ENCODE data around the gene MRPS16. TPM values are rescaled to one million over a fixed set of nuclear protein-coding genes. Genes with fewer than 3 reads are reported as not detected.

Gene MRPS16
- total RNA-seq, 1 experiment from 2014 or later: 79.0 TPM

GRCh38 chr10:73226663-73227062 is 25.8 kb downstream of the MRPS16 start:
- Histone ChIP-seq H3K4me3 (no peak overlapping the region), H3K27me3 (replicated peaks) (no peaks in the 10 kb centered on the region), H3K36me3 (peaks cover 5% of the 10 kb centered on the region), H3K27ac (no peak overlapping the region), H3K4me1 (replicated peaks) (no peaks in the 10 kb centered on the region), H3K9me3 (replicated peaks) (no peaks in the 10 kb centered on the region)
- DNase-seq (ENCODE audit: low read depth in 1 of 2, low spot score in 2 of 2): no peak

- no peak for DNase-seq (ENCODE audit: low read depth in 1 of 2, low spot score in 2 of 2)
- Histone ChIP-seq H3K9me3 (replicated peaks) (no peaks in the 10 kb centered on the region), H3K27ac (no peak overlapping the region)
Measured at GRCh38 chr10:73225518-73225917, 26.9 kb downstream of the MRPS16 start.

GRCh38 chr10:73220989-73221388 is 31.5 kb downstream of the MRPS16 start:
- no peaks in the 10 kb centered on the region for H3K9me3 ChIP-seq (replicated peaks)
- no peaks in the 10 kb centered on the region for H3K4me1 ChIP-seq (replicated peaks)
- no peak for DNase-seq (ENCODE audit: low read depth in 1 of 2, low spot score in 2 of 2)
- H3K4me3 ChIP-seq: no peak overlapping the region
- no peaks in the 10 kb centered on the region for H3K27me3 ChIP-seq (replicated peaks)
- peaks cover 16% of the 10 kb centered on the region for H3K36me3 ChIP-seq
- no peak overlapping the region for H3K27ac ChIP-seq

More at GRCh38 chr10:73225518-73225917, 26.9 kb downstream of the MRPS16 start:
- Histone ChIP-seq H3K27me3 (replicated peaks) (no peaks in the 10 kb centered on the region), H3K4me3 (no peak overlapping the region), H3K4me1 (replicated peaks) (no peaks in the 10 kb centered on the region), H3K36me3 (peaks cover 5% of the 10 kb centered on the region)

GRCh38 chr10:73219384-73219783 is 33.1 kb downstream of the MRPS16 start:
- no peaks in the 10 kb centered on the region for H3K4me1 ChIP-seq (replicated peaks)
- peaks cover 13% of the 10 kb centered on the region for H3K36me3 ChIP-seq
- H3K4me3 ChIP-seq: no peak overlapping the region
- no peaks in the 10 kb centered on the region for H3K9me3 ChIP-seq (replicated peaks)
- no peak for DNase-seq (ENCODE audit: low read depth in 1 of 2, low spot score in 2 of 2)
- no peak overlapping the region for H3K27ac ChIP-seq
- H3K27me3 ChIP-seq (replicated peaks): no peaks in the 10 kb centered on the region

GRCh38 chr10:73218431-73219191 is 33.8 kb downstream of the MRPS16 start:
- Histone ChIP-seq H3K36me3 (peaks cover 13% of the 10 kb centered on the region), H3K4me1 (replicated peaks) (no peaks in the 10 kb centered on the region), H3K9me3 (replicated peaks) (no peaks in the 10 kb centered on the region), H3K4me3 (no peak overlapping the region), H3K27ac (no peak overlapping the region), H3K27me3 (replicated peaks) (no peaks in the 10 kb centered on the region)
- DNase-seq (ENCODE audit: low read depth in 1 of 2, low spot score in 2 of 2): no peak

GRCh38 chr10:73217628-73218027 is 34.8 kb downstream of the MRPS16 start:
- H3K36me3 ChIP-seq: peaks cover 13% of the 10 kb centered on the region
- DNase-seq (ENCODE audit: low read depth in 1 of 2, low spot score in 2 of 2): no peak
- H3K9me3 ChIP-seq (replicated peaks): no peaks in the 10 kb centered on the region
- no peaks in the 10 kb centered on the region for H3K4me1 ChIP-seq (replicated peaks)
- no peak overlapping the region for H3K4me3 ChIP-seq
- no peak overlapping the region for H3K27ac ChIP-seq
- H3K27me3 ChIP-seq (replicated peaks): no peaks in the 10 kb centered on the region

- Histone ChIP-seq H3K27me3 (replicated peaks) (no peaks in the 10 kb centered on the region), H3K9me3 (replicated peaks) (no peaks in the 10 kb centered on the region), H3K36me3 (peaks cover 17% of the 10 kb centered on the region), H3K4me1 (replicated peaks) (no peaks in the 10 kb centered on the region), H3K4me3 (no peak overlapping the region), H3K27ac (no peak overlapping the region)
- no peak for DNase-seq (ENCODE audit: low read depth in 1 of 2, low spot score in 2 of 2)
Measured at GRCh38 chr10:73215749-73216148, 36.7 kb downstream of the MRPS16 start.

GRCh38 chr10:73211106-73211811 is 41.2 kb downstream of the MRPS16 start:
- H3K36me3 ChIP-seq: peaks cover 4% of the 10 kb centered on the region; the same call in 1 of the 2 replicates
- H3K4me1 ChIP-seq (replicated peaks): no peaks in the 10 kb centered on the region
- no peak overlapping the region for H3K27ac ChIP-seq

GRCh38 chr10:73210395-73211105 is 41.9 kb downstream of the MRPS16 start:
- Histone ChIP-seq H3K27ac (no peak overlapping the region), H3K27me3 (replicated peaks) (no peaks in the 10 kb centered on the region), H3K4me3 (no peak overlapping the region), H3K36me3 (peaks cover 4% of the 10 kb centered on the region; the same call in 1 of the 2 replicates), H3K4me1 (replicated peaks) (no peaks in the 10 kb centered on the region), H3K9me3 (replicated peaks) (peaks cover 6% of the 10 kb centered on the region; the same call in 1 of the 2 replicates)
- DNase-seq (ENCODE audit: low read depth in 1 of 2, low spot score in 2 of 2): no peak

More at GRCh38 chr10:73211106-73211811, 41.2 kb downstream of the MRPS16 start:
- Histone ChIP-seq H3K27me3 (replicated peaks) (no peaks in the 10 kb centered on the region), H3K9me3 (replicated peaks) (peaks cover 4% of the 10 kb centered on the region; the same call in 1 of the 2 replicates), H3K4me3 (no peak overlapping the region)
- no peak for DNase-seq (ENCODE audit: low read depth in 1 of 2, low spot score in 2 of 2)

GRCh38 chr10:73209705-73210104 is 42.7 kb downstream of the MRPS16 start:
- Histone ChIP-seq H3K27me3 (replicated peaks) (no peaks in the 10 kb centered on the region), H3K36me3 (peaks cover 4% of the 10 kb centered on the region; the same call in 1 of the 2 replicates), H3K27ac (no peak overlapping the region), H3K4me1 (replicated peaks) (no peaks in the 10 kb centered on the region), H3K9me3 (replicated peaks) (peaks cover 6% of the 10 kb centered on the region; the same call in 1 of the 2 replicates), H3K4me3 (no peak overlapping the region)
- no peak for DNase-seq (ENCODE audit: low read depth in 1 of 2, low spot score in 2 of 2)

GRCh38 chr10:73207883-73208282 is 44.6 kb downstream of the MRPS16 start:
- peaks cover 4% of the 10 kb centered on the region; the same call in 1 of the 2 replicates for H3K36me3 ChIP-seq
- no peaks in the 10 kb centered on the region for H3K4me1 ChIP-seq (replicated peaks)
- H3K9me3 ChIP-seq (replicated peaks): peaks cover 6% of the 10 kb centered on the region; the same call in 1 of the 2 replicates
- H3K27ac ChIP-seq: no peak overlapping the region
- DNase-seq (ENCODE audit: low read depth in 1 of 2, low spot score in 2 of 2): no peak
- no peaks in the 10 kb centered on the region for H3K27me3 ChIP-seq (replicated peaks)
- H3K4me3 ChIP-seq: no peak overlapping the region

GRCh38 chr10:73206385-73206784 is 46.1 kb downstream of the MRPS16 start:
- Histone ChIP-seq H3K4me3 (no peak overlapping the region), H3K9me3 (replicated peaks) (peaks cover 6% of the 10 kb centered on the region; the same call in 1 of the 2 replicates), H3K4me1 (replicated peaks) (no peaks in the 10 kb centered on the region), H3K36me3 (peaks cover 4% of the 10 kb centered on the region; the same call in 1 of the 2 replicates), H3K27ac (no peak overlapping the region), H3K27me3 (replicated peaks) (no peaks in the 10 kb centered on the region)
- no peak for DNase-seq (ENCODE audit: low read depth in 1 of 2, low spot score in 2 of 2)

GRCh38 chr10:73205890-73206289 is 46.6 kb downstream of the MRPS16 start:
- H3K4me1 ChIP-seq (replicated peaks): no peaks in the 10 kb centered on the region
- peaks cover 6% of the 10 kb centered on the region; the same call in 1 of the 2 replicates for H3K9me3 ChIP-seq (replicated peaks)
- no peak overlapping the region for H3K27ac ChIP-seq
- no peak overlapping the region for H3K4me3 ChIP-seq
- DNase-seq (ENCODE audit: low read depth in 1 of 2, low spot score in 2 of 2): no peak
- peaks cover 2% of the 10 kb centered on the region; the same call in 1 of the 2 replicates for H3K36me3 ChIP-seq
- no peaks in the 10 kb centered on the region for H3K27me3 ChIP-seq (replicated peaks)

Measured in SJSA1 (cell line).